MM.1S (cell line): Measurements from ENCODE around the gene BDNF.

Experiments used
- CTCF ChIP-seq: fragments of 300-600 bp; sonication (generic); IDR thresholded peaks from 2 replicates; pipeline ENCODE4 v1.5.1; 2016; ENCODE audit warnings: antibody characterized with exemption, low read length, mixed read lengths
- EZH2 ChIP-seq: fragments of 300-600 bp; sonication (generic); optimal IDR thresholded peaks from 2 replicates; pipeline ENCODE3; 2017; ENCODE audit warnings: low read depth, mild to moderate bottlenecking, antibody characterized with exemption, low read length, mixed read lengths

GRCh38 chr11:27696115-27696514 is 4.1 kb downstream of the BDNF start:
- TF ChIP-seq CTCF (no peak), EZH2 (no peak)
